Left lung (tissue), 10 donors: Measurements from ENCODE around the gene BRF1. TPM values are rescaled to one million over a fixed set of nuclear protein-coding genes. Genes with fewer than 3 reads are reported as not detected.

Experiments used
- ATAC-seq: fragments of 200-7000 bp; cut with Tn5 transposase; one replicate; pipeline ENCODE4 v1.9.1; 2020; ENCODE audit warnings: moderate library complexity
- DNase-seq, 4 donors: peaks; one replicate each; pipeline ENCODE4 v3.0.0-alpha.2; 2013 to 2020
- H3K27ac ChIP-seq, 2 donors: fragments of 200-600 bp; sonication (generic) in 1 of 2; one replicate each; pipeline versions ENCODE4 v1.5.0 to v1.8.0; 2020 to 2021
- H3K27me3 ChIP-seq, 2 donors: fragments of 200-600 bp; sonication (generic) in 1 of 2; one replicate each; pipeline versions ENCODE4 v1.5.0 to v1.8.0; 2020 to 2021
- H3K36me3 ChIP-seq, 2 donors: fragments of 200-600 bp; sonication (generic) in 1 of 2; one replicate each; pipeline versions ENCODE4 v1.5.0 to v1.8.0; 2020 to 2021
- H3K4me1 ChIP-seq, 2 donors: fragments of 200-600 bp; one replicate each; pipeline ENCODE4 v1.8.0; 2021
- H3K4me3 ChIP-seq, 2 donors: fragments of 200-600 bp; sonication (generic) in 1 of 2; one replicate each; pipeline versions ENCODE4 v1.5.0 to v1.8.0; 2020 to 2021; ENCODE audit warnings: mild to moderate bottlenecking in 1 of 2
- H3K9me3 ChIP-seq, 2 donors: fragments of 200-600 bp; sonication (generic) in 1 of 2; one replicate each; pipeline versions ENCODE4 v1.5.0 to v1.8.0; 2020 to 2021
- CTCF ChIP-seq, 2 donors: fragments of 200-600 bp; sonication (generic) in 1 of 2; IDR thresholded peaks; one replicate each; pipeline versions ENCODE4 v1.5.0 to v1.8.0; 2021; ENCODE audit warnings: antibody characterized with exemption in 2 of 2
- intact Hi-C, 2 donors: fragments of 100-400 bp; cut with DNase I; formaldehyde crosslinking; loops; one replicate each; pipeline versions ENCODE4 v1.11.2 to v1.14.2; 2022
- polyA plus RNA-seq, 6 donors: library from polyadenylated mRNA; unstranded; fragments of 120-200 nt; gene quantifications; one replicate each; pipeline ENCODE4 v1.2.1, GENCODE V29; 2013; ENCODE audit not compliant: insufficient read length in 6 of 6
- total RNA-seq, 2 donors: library from RNA; stranded (reverse); fragmentation: NEBNext Ultra II Directional; extraction: Animal tissue kit (Norgen Biotek cat#: 25700); gene quantifications; one replicate each; pipeline ENCODE4 v1.2.1, GENCODE V29; 2021
- donor health status: DM: no; HTN: yes; CAD: no.
- donor health status: DM: no; HTN: no; CAD: no.

Gene BRF1
- total and polyA plus RNA-seq, 8 donors = 32.7 to 45.1 (median 34.9) TPM

GRCh38 chr14:105348169-105348944 lies 47.6 kb upstream of the BRF1 start:
- H3K27me3 ChIP-seq = no peaks in the 10 kb centered on the region
- H3K4me1 ChIP-seq = peaks cover 5 to 6% of the 10 kb centered on the region in 2 donors
- DNase-seq (peak in 1 of 4 donors; percentile 80), ATAC-seq (no peak)
- no peak overlapping the region for H3K4me3 ChIP-seq
- H3K27ac ChIP-seq = no peak overlapping the region
- no peak for TF ChIP-seq CTCF (IDR thresholded peaks at IDR 0.05)
- H3K36me3 ChIP-seq = peaks cover 0 to 22% of the 10 kb centered on the region in 2 donors
- no peaks in the 10 kb centered on the region for H3K9me3 ChIP-seq
- intact Hi-C loops = no loop called here

DNA sequence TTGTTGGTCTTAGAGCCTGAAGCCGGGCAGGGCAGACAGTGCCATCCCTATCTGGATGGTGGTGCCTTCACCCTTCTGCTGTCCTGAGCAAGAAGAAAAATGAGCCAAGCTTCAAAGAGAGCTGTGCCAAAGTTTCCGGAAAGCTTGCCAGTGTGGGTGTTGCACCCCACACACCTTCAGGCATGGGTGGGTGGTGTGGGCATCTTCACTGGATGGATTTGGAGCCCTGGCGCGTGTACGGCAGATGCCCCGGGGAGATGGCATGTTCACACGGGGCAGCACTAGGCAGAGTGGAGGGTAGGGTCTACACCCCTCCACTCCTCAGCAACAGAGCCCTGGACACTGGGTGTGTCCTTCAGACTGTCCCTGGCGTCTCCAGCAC lies 46.8 kb upstream of the BRF1 start:
- no peak overlapping the region for H3K4me3 ChIP-seq
- no peak overlapping the region for H3K27ac ChIP-seq
- no peaks in the 10 kb centered on the region for H3K9me3 ChIP-seq
- intact Hi-C loops = no loop called here
- DNase-seq = no peak
- no peaks in the 10 kb centered on the region for H3K27me3 ChIP-seq
- no peak for ATAC-seq
- peaks cover 5 to 6% of the 10 kb centered on the region in 2 donors for H3K4me1 ChIP-seq
- H3K36me3 ChIP-seq = peaks cover 0 to 22% of the 10 kb centered on the region in 2 donors
- TF ChIP-seq CTCF (IDR thresholded peaks at IDR 0.05) = no peak

- no peaks in the 10 kb centered on the region for H3K9me3 ChIP-seq
- intact Hi-C loops = no loop called here
- peaks cover 0 to 22% of the 10 kb centered on the region in 2 donors for H3K36me3 ChIP-seq
- H3K27me3 ChIP-seq = no peaks in the 10 kb centered on the region
- no peak overlapping the region for H3K4me3 ChIP-seq
- no peak overlapping the region for H3K27ac ChIP-seq
- peaks cover 4% of the 10 kb centered on the region in 2 donors for H3K4me1 ChIP-seq
- ATAC-seq = no peak
- no peak for TF ChIP-seq CTCF (IDR thresholded peaks at IDR 0.05)
- no peak for DNase-seq
Observed at GRCh38 chr14:105346876-105347586, 46.2 kb upstream of the BRF1 start.

DNA sequence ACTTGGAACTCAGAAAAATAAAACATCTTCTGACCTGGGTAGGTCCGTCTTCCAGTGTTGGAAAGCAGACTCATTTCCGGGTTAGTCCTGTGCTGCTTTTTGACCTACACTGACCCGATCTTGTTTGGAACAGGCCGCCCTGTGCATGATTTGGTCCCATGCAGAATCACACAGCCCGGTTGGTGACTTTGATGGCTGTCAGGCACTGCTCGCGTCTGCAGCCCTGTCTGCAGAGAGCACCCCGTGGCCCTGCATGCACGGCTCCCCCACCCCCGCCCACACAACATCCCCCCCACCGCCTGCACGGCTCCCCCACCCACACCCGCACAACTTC lies 45.4 kb upstream of the BRF1 start:
- peaks cover 0 to 22% of the 10 kb centered on the region in 2 donors for H3K36me3 ChIP-seq
- intact Hi-C loops = no loop called here
- no peak for DNase-seq
- H3K4me3 ChIP-seq = no peak overlapping the region
- no peak for ATAC-seq
- no peaks in the 10 kb centered on the region for H3K27me3 ChIP-seq
- H3K9me3 ChIP-seq = no peaks in the 10 kb centered on the region
- no peak for TF ChIP-seq CTCF (IDR thresholded peaks at IDR 0.05)
- H3K27ac ChIP-seq = no peak overlapping the region
- no peaks in the 10 kb centered on the region for H3K4me1 ChIP-seq

DNA sequence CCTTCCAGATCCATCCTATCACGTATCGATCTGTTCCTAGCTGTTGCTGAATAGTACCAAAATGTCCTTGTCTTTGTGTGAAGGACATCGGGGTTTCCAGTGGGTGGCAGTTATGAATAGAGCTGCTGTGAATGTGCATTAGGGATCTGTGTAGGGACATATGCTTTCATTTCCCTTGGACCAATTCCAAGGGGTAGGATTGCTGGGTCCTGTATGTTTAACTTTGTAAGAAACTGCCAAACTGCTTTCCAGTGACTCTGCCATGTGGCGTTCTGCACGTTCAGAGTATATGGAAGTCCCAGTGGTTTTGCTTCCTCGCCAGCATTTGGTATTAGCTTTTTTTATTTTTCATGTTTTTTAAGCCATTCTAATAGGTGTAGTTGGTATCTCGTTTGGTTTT lies 42.4 kb upstream of the BRF1 start:
- DNase-seq = peak in 2 of 4 donors; percentile 18 to 52
- no peak for TF ChIP-seq CTCF (IDR thresholded peaks at IDR 0.05)
- H3K4me3 ChIP-seq = no peak overlapping the region
- H3K9me3 ChIP-seq = no peaks in the 10 kb centered on the region
- no peaks in the 10 kb centered on the region for H3K27me3 ChIP-seq
- peaks cover 0 to 2% of the 10 kb centered on the region in 2 donors for H3K36me3 ChIP-seq
- H3K27ac ChIP-seq = no peak overlapping the region
- ATAC-seq = no peak
- peaks cover 0 to 7% of the 10 kb centered on the region in 2 donors for H3K4me1 ChIP-seq
- intact Hi-C loops = no loop called here
